Esophagus squamous epithelium (tissue), 4 donors: ENCODE measurements around the gene PGAM5.

Experiments used
- CTCF ChIP-seq, 6 experiments: fragments of 450-650 bp in 4 of 6; fragments of 200-600 bp in 2 of 6; sonication (generic) in 2 of 6; IDR thresholded peaks; one replicate each; pipeline ENCODE4 v1.5.1; 2016 to 2019; ENCODE audit warnings: antibody characterized with exemption in 6 of 6, mild to moderate bottlenecking in 4 of 6, moderate library complexity in 4 of 6
- POLR2A ChIP-seq, 4 donors: fragments of 450-650 bp; IDR thresholded peaks; one replicate each; pipeline ENCODE4 v1.6.1; 2017; ENCODE audit warnings: antibody characterized with exemption in 4 of 4, mild to moderate bottlenecking in 4 of 4, moderate library complexity in 3 of 4

DNA sequence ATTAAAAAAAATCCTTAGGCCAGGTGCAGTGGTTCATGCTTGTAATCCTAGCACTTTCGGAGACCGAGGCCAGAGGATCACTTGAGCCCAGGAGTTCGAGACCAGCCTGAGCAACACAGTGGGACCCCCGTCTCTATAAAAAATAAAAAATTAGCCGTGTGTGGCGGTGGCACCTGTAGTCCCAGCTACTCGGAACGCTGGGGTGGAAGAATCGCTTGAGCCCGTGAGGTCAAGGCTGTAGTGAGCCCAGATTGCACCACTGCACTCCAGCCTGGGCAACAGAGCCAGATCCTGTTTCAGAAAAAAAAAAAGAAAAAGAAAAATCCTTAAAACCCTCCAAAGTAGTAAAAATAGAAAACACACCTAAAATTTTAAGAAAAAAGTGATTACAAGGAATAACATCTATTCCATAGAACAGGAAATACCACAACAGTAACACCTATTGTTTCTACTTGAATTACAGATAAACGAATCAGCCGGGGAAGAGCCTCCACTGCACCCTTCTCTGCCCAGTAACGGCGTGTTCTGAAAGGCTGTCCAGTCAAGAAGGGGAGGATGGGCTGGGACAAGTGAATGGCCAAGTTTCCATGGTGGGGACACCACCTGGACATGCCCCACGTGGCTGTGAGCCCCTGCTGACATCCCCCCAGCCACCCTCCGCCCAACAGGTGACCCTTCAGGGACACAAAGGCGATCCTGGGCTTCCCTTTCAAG, 41.3 kb upstream of the PGAM5 start:
- TF ChIP-seq CTCF (IDR thresholded peaks at IDR 0.05) (no peak), POLR2A (IDR thresholded peaks at IDR 0.05) (no peak)
